Endometrial microvascular endothelial cells (primary cell): ENCODE measurements around the gene METTL15. TPM values are rescaled to one million over a fixed set of nuclear protein-coding genes. Genes with fewer than 3 reads are reported as not detected.
"Not testable (repeated sequence)": the region's sequence is repeated elsewhere in the genome, so short reads cannot be mapped to it uniquely, and the experiment has no call there.

Experiments used
- in situ Hi-C: cut with HindIII; loops from 2 replicates; pipeline ENCODE4 v1.10.0; 2017; ENCODE audit warnings: low sequenced_read_pairs, low pct_unique_long_range_greater_than_20kb; ENCODE audit errors: inconsistent ontology term
- total RNA-seq: library from RNA; depleted of rRNA; stranded (reverse); fragments of >200 nt; gene quantifications from one replicate; pipeline ENCODE4 v1.2.3, GENCODE V29; 2015; ENCODE audit errors: inconsistent ontology term

The METTL15 gene
- total RNA-seq, 1 donor from 2014 or later, result 14.1 TPM

GRCh38 chr11:28107191-28107749 is 918 bp upstream of the METTL15 start:
- in situ Hi-C loops, result no loop called here

GRCh38 chr11:28108958-28109357 is 770 bp downstream of the METTL15 start:
- in situ Hi-C loops, result no loop called here

GRCh38 chr11:28110108-28110820 is 2.1 kb downstream of the METTL15 start:
- in situ Hi-C loops, result no loop called here

GRCh38 chr11:28110821-28111200 is 2.6 kb downstream of the METTL15 start:
- in situ Hi-C loops, result no loop called here

GRCh38 chr11:28114116-28114515 is 5.9 kb downstream of the METTL15 start:
- in situ Hi-C loops, result no loop called here

GRCh38 chr11:28114731-28115130 is 6.5 kb downstream of the METTL15 start:
- in situ Hi-C loops, result no loop called here

GRCh38 chr11:28117712-28118111 is 9.5 kb downstream of the METTL15 start:
- in situ Hi-C loops, result no loop called here

- in situ Hi-C loops, result no loop called here
Observed at GRCh38 chr11:28123151-28123581, 15.0 kb downstream of the METTL15 start.

- in situ Hi-C loops, result no loop called here
Observed at GRCh38 chr11:28132548-28132947, 24.4 kb downstream of the METTL15 start.

GRCh38 chr11:28133146-28133545 is 25.0 kb downstream of the METTL15 start:
- in situ Hi-C loops, result no loop called here

GRCh38 chr11:28136157-28136556 is 28.0 kb downstream of the METTL15 start:
- in situ Hi-C loops, result not testable (repeated sequence)

GRCh38 chr11:28137366-28137765 is 29.2 kb downstream of the METTL15 start:
- in situ Hi-C loops, result no loop called here

- in situ Hi-C loops, result no loop called here
Observed at GRCh38 chr11:28137832-28138231, 29.6 kb downstream of the METTL15 start.

GRCh38 chr11:28139841-28140415 is 31.7 kb downstream of the METTL15 start:
- in situ Hi-C loops, result no loop called here

- in situ Hi-C loops, result no loop called here
Observed at GRCh38 chr11:28140689-28141455, 32.7 kb downstream of the METTL15 start.

- in situ Hi-C loops, result no loop called here
Observed at GRCh38 chr11:28142724-28143123, 34.5 kb downstream of the METTL15 start.

GRCh38 chr11:28144808-28145207 is 36.6 kb downstream of the METTL15 start:
- in situ Hi-C loops, result no loop called here

GRCh38 chr11:28146123-28146751 is 38.0 kb downstream of the METTL15 start:
- in situ Hi-C loops, result no loop called here

GRCh38 chr11:28152743-28153142 is 44.6 kb downstream of the METTL15 start:
- in situ Hi-C loops, result no loop called here
